Lower leg skin (tissue), 4 donors: ENCODE results near the gene ABCC9. TPM values are rescaled to one million over a fixed set of nuclear protein-coding genes. Genes with fewer than 3 reads are reported as not detected.
A peak's percentile ranks its signal among the peaks of the same experiment; 100 is the strongest.

Experiments
- DNase-seq, 2 donors: peaks; one replicate each; pipeline ENCODE4 v3.0.0-alpha.2; 2019; ENCODE audit warnings: low spot score in 2 of 2
- H3K4me3 ChIP-seq: fragments of 200-600 bp; sonication (generic); 2 replicates; pipeline ENCODE4 v1.5.1; 2017; ENCODE audit warnings: mild to moderate bottlenecking, low read depth; ENCODE audit not compliant: poor library complexity, severe bottlenecking
- CTCF ChIP-seq, 3 donors: fragments of 450-650 bp; IDR thresholded peaks; one replicate each; pipeline ENCODE4 v1.5.1; 2016; ENCODE audit warnings: antibody characterized with exemption in 3 of 3, mild to moderate bottlenecking in 3 of 3, moderate library complexity in 2 of 3
- POLR2A ChIP-seq, 2 donors: fragments of 450-650 bp; IDR thresholded peaks; one replicate each; pipeline ENCODE4 v1.6.1; 2016 to 2017; ENCODE audit warnings: antibody characterized with exemption in 2 of 2, mild to moderate bottlenecking in 1 of 2, moderate library complexity in 1 of 2
- WGBS, 2 donors: methylation state at CpG; one replicate each; pipeline ENCODE4 v1.1.5; 2018; 5-methylcytosine and 5-hydroxymethylcytosine counted together
- intact Hi-C: fragments of 100-400 bp; cut with DNase I; formaldehyde crosslinking; loops from one replicate; pipeline ENCODE4 v1.15.0; 2023; ENCODE audit warnings: low total_unique reads
- total RNA-seq, 4 donors: library from RNA; depleted of rRNA; stranded (reverse); fragments of >200 nt; gene quantifications; one replicate each; pipeline ENCODE4 v1.1.0, GENCODE V29; 2016

ABCC9 gene
- total RNA-seq, 4 donors from 2014 or later: 2.5 to 15.9 (median 7.2) TPM

DNA sequence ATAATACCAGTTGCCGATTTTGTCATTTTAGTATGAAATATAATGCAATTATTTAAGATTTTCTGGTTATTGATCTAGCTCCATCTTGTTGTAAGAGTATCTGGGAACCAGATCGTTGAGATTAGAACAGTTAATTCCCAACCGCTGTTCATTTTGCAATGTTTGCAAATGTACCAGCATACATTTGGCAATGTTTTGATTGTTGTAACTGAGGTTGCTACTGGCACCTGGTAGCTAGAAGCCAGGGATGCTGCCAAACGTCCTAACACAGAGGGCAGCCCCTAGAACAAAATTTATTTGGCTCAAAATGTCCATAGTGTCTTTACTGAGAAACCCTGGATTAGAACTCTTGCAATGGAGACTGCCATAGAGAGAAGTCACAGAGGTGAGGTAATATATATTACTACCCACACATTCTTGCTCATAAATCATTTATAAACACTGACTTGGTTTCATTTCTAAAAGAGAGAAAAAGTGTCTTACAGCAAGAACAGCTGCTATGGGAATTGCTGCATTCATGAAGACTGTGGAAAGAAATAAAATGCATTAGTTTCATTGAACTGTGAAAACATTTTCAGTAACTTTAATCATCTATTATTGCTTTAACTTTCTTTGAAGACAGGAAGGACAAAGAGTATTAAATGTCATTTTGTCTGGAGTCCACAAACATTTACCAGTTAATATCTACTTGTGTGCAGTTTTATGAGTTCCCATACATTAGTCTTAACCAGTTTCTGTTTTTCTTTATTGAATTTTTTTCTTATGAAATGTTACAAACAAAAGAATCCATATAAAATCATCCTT lies 46.2 kb downstream of the ABCC9 start:
- TF ChIP-seq CTCF (IDR thresholded peaks at IDR 0.05) (no peak), POLR2A (IDR thresholded peaks at IDR 0.05) (no peak)
- WGBS, 2 donors: 70 to 72% methylated on average over 4 of the region's 4 CpGs
- no peak for DNase-seq
- no peak overlapping the region for H3K4me3 ChIP-seq
- intact Hi-C loops: no loop called here

DNA sequence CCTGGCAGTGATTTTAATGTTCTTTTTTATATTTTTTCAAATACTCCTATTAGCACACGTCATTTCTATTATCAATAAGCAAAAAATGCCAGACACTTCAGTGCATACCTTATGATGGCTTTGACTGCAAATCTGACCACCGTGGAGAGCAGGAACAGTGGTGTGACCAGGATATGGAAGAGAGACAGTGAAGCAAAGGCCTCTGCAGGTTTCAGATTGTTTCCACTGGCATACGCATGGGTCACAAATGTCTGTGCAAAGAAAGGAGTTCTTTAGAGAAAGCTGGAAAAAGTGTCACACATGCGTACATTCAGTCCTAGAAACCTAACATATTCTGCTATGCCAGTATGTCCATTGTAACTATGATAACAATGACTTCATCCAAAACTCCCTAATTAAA lies 47.3 kb downstream of the ABCC9 start:
- TF ChIP-seq CTCF (IDR thresholded peaks at IDR 0.05): no peak
- intact Hi-C loops: no loop called here
- DNase-seq: no peak
- WGBS, 2 donors: 90 to 92% methylated on average over 4 of the region's 4 CpGs
- H3K4me3 ChIP-seq: no peak overlapping the region

DNA sequence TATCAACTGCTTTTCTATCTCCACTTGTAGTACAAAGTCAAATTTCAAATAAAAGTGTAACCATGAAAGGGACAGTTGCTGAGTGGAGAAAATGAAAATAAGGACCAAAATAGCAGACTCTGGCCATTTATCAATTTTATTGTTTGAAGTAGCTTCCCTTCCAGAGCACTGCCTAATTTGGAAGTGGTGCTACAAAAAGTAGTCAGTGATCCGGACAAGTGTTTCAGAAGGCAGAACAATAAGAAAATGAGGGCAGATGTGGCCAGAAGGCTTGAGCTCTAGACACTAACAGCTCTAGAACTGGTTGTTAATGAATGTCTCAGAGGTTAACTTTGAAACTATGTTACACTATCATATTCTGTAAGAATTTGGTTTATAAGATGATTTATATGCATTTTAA lies 48.9 kb downstream of the ABCC9 start:
- 33 to 62% methylated on average over 1 of the region's 1 CpG for WGBS, 2 donors

GRCh38 chr12:21891751-21892217 lies 49.4 kb downstream of the ABCC9 start:
- WGBS, 2 donors: 55 to 61% methylated on average over 2 of the region's 2 CpGs
- TF ChIP-seq POLR2A (IDR thresholded peaks at IDR 0.05) (no peak), CTCF (IDR thresholded peaks at IDR 0.05) (no peak)
- intact Hi-C loops: no loop called here
- no peak overlapping the region for H3K4me3 ChIP-seq
- peak; percentile 55 to 92 for DNase-seq

More for the DNA sequence above, 48.9 kb downstream of the ABCC9 start:
- TF ChIP-seq POLR2A (IDR thresholded peaks at IDR 0.05) (no peak), CTCF (IDR thresholded peaks at IDR 0.05) (no peak)
- intact Hi-C loops: no loop called here
- H3K4me3 ChIP-seq: no peak overlapping the region
- DNase-seq: no peak

GRCh38 chr12:21888276-21888863 lies 52.9 kb downstream of the ABCC9 start:
- DNase-seq: no peak
- intact Hi-C loops: no loop called here
- no peak overlapping the region for H3K4me3 ChIP-seq
- TF ChIP-seq POLR2A (IDR thresholded peaks at IDR 0.05): no peak
- TF ChIP-seq CTCF (IDR thresholded peaks at IDR 0.05): no peak
- WGBS, 2 donors: 57 to 64% methylated on average over 2 of the region's 2 CpGs
